GM18505 (cell line): ENCODE results near the gene FAM184B.

Experiments
- ATAC-seq: cut with Tn5 transposase; IDR thresholded peaks from one replicate; pipeline ENCODE4 v1.9.1; 2021; ENCODE audit not compliant: unreplicated experiment
- POLR2A ChIP-seq: IDR thresholded peaks from 4 replicates; pipeline ENCODE4 v1.6.1; 2011; ENCODE audit warnings: borderline replicate concordance; ENCODE audit not compliant: insufficient read depth, insufficient read length; ENCODE audit errors: extremely low read depth

FAM184B gene

GRCh38 chr4:17797808-17798207 is 16.4 kb upstream of the FAM184B start:
- ATAC-seq, result peak; percentile 46
- no peak for TF ChIP-seq POLR2A

GRCh38 chr4:17794730-17795129 is 13.3 kb upstream of the FAM184B start:
- ATAC-seq, result no peak

GRCh38 chr4:17788956-17789355 is 7.5 kb upstream of the FAM184B start:
- no peak for ATAC-seq
- no peak for TF ChIP-seq POLR2A

More at GRCh38 chr4:17794730-17795129, 13.3 kb upstream of the FAM184B start:
- TF ChIP-seq POLR2A, result no peak

- ATAC-seq, result no peak
- no peak for TF ChIP-seq POLR2A
These were observed 5.9 kb upstream of the FAM184B start for GRCh38 chr4:17787315-17787714.

- ATAC-seq, result no peak
- no peak for TF ChIP-seq POLR2A
These were observed 5.1 kb upstream of the FAM184B start for GRCh38 chr4:17786567-17786966.

- no peak for ATAC-seq
- no peak for TF ChIP-seq POLR2A
These were observed 4.4 kb upstream of the FAM184B start for GRCh38 chr4:17785858-17786257.

- no peak for TF ChIP-seq POLR2A
- ATAC-seq, result no peak
These were observed 721 bp downstream of the FAM184B start for GRCh38 chr4:17780501-17781299.

- no peak for ATAC-seq
These were observed 3.0 kb downstream of the FAM184B start for GRCh38 chr4:17778431-17778830.

GRCh38 chr4:17773135-17773698 is 8.2 kb downstream of the FAM184B start:
- ATAC-seq, result no peak
- no peak for TF ChIP-seq POLR2A

More at GRCh38 chr4:17778431-17778830, 3.0 kb downstream of the FAM184B start:
- TF ChIP-seq POLR2A, result no peak

- ATAC-seq, result no peak
- TF ChIP-seq POLR2A, result no peak
These were observed 10.0 kb downstream of the FAM184B start for GRCh38 chr4:17771284-17771908.

GRCh38 chr4:17770845-17771244 is 10.6 kb downstream of the FAM184B start:
- no peak for TF ChIP-seq POLR2A
- no peak for ATAC-seq

GRCh38 chr4:17769406-17770174 is 11.8 kb downstream of the FAM184B start:
- TF ChIP-seq POLR2A, result no peak
- no peak for ATAC-seq

- ATAC-seq, result no peak
These were observed 14.5 kb downstream of the FAM184B start for GRCh38 chr4:17766826-17767458.

More at GRCh38 chr4:17766826-17767458, 14.5 kb downstream of the FAM184B start:
- no peak for TF ChIP-seq POLR2A
